ENCODE results near the gene PLEKHF1. TPM values are rescaled to one million over a fixed set of nuclear protein-coding genes. Genes with fewer than 3 reads are reported as not detected.

Gene PLEKHF1
- total and polyA plus RNA-seq, 2 of the 8 experiments (the other 6 are each of a cell fraction or from before 2014, with no cell fraction given): 11.1 to 18.4 TPM

DNA sequence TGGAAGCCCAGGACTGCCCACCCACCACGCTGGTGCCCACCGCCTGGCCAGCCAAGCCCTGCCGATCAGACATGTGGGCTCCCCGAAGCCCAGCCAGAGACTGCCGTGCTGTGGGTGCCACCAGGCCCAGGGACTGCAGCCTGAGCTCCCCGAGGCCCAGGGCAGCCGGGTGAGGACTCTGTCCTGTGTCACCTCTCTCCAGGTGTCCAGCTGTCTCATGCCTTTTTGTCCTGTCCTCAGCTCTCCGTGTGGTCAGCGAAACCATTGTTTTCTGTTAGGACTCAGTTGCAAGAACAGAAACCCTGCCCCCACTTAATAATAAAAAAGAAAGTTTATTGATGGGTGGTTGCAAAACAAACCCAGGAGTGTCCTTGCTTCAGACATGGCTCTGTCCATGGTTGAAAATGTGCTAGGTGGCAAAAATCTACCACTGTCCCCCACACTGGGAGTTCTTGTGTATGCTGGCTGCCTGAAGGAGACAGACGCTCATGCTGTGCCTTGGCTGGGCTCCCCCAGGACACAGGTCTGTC lies 9.9 kb downstream of the PLEKHF1 start:
- no peaks in the 10 kb centered on the region for H3K23me2 ChIP-seq (ENCODE audit: low read depth, low read length)
- H2BK15ac ChIP-seq (ENCODE audit: low read length): no peak overlapping the region
- H3K23ac ChIP-seq (ENCODE audit: insufficient read length): no peak overlapping the region
- H3K4me3 ChIP-seq (ENCODE audit: extremely low read depth in 1 of 4, insufficient read depth in 2 of 4, low read depth in 3 of 4, low read length in 4 of 4): no peak overlapping the region
- peaks cover 0 to 19% of the 10 kb centered on the region in 2 experiments; a peak in 1 of 4 replicates for H3K79me2 ChIP-seq (ENCODE audit: control insufficient read depth in 1 of 2, insufficient read depth in 2 of 2, low read length in 2 of 2)
- H4K20me1 ChIP-seq (replicated peaks in 1 of 2; ENCODE audit: control insufficient read depth in 1 of 2, insufficient read depth in 2 of 2, low read length in 2 of 2): peaks cover 3 to 12% of the 10 kb centered on the region in 2 experiments
- H3K4me1 ChIP-seq (replicated peaks in 1 of 4; ENCODE audit: control insufficient read depth in 3 of 4, insufficient read depth in 4 of 4, low read length in 3 of 4): no peaks in the 10 kb centered on the region; a peak in 1 of 7 replicates
- H2BK20ac ChIP-seq (ENCODE audit: low read length): no peak overlapping the region
- FAIRE-seq (no peak), DNase-seq (ENCODE audit: low read depth in 1 of 2, low spot score in 2 of 2) (no peak)
- 91% methylated on average over 10 of the region's 10 CpGs; no CpG with 5 or more reads in 1 of the 2 experiments for WGBS, 2 experiments (ENCODE audit: extremely low coverage in 1 of 2, insufficient coverage in 1 of 2, insufficient read length in 1 of 2, insufficient replicate concordance in 2 of 2, low coverage in 1 of 2, low lambda C conversion rate in 2 of 2, missing lambda C conversion rate in 1 of 2)
- POLR2A ChIA-PET (ENCODE audit: partially characterized antibody): interaction anchor here (0.5 kb wide), 1 partner anchor 17 kb away, joined by 3 read pairs; no protein-coding TSS in a partner anchor
- no peaks in the 10 kb centered on the region for H3K27me3 ChIP-seq (replicated peaks in 1 of 4; ENCODE audit: control insufficient read depth in 3 of 4, extremely low read depth in 1 of 4, insufficient read depth in 3 of 4, low read length in 3 of 4)
- H3K27ac ChIP-seq (ENCODE audit: low read depth, low read length): no peak overlapping the region
- no peak overlapping the region for H2BK12ac ChIP-seq (ENCODE audit: low read depth, low read length)
- H3K56ac ChIP-seq (replicated peaks; ENCODE audit: insufficient read length, low read depth, low read length): no peak overlapping the region
- H4K5ac ChIP-seq (ENCODE audit: insufficient read length, low read depth, low read length): no peak overlapping the region
- CTCF ChIA-PET (ENCODE audit: partially characterized antibody): interaction anchor here (0.6 to 7.8 kb wide), 2 partner anchors 10 to 65 kb away, joined by 4 to 46 read pairs; no protein-coding TSS in a partner anchor
- no peak overlapping the region for H4K8ac ChIP-seq (ENCODE audit: extremely low read depth, insufficient read depth, low read length)
- H2BK120ac ChIP-seq (replicated peaks; ENCODE audit: low read depth, low read length): no peak overlapping the region
- no peak overlapping the region for H3K18ac ChIP-seq (ENCODE audit: extremely low read depth, low read length)
- no peak overlapping the region for H3K4me2 ChIP-seq (ENCODE audit: insufficient read depth in 1 of 2, low read depth in 2 of 2, low read length in 2 of 2)
- no peak overlapping the region for H3K9ac ChIP-seq (replicated peaks in 1 of 4; ENCODE audit: extremely low read depth in 1 of 4, low read depth in 3 of 4, low read length in 3 of 4)
- H3K36me3 ChIP-seq (ENCODE audit: control insufficient read depth in 2 of 4, insufficient read depth in 4 of 4, low read length in 3 of 4): peaks cover 0 to 16% (median 3%) of the 10 kb centered on the region in 4 experiments; a peak in 5 of 8 replicates
- H3K9me3 ChIP-seq (ENCODE audit: insufficient read depth in 2 of 2, low read depth in 1 of 2, low read length in 1 of 2): no peaks in the 10 kb centered on the region
- H3K14ac ChIP-seq (ENCODE audit: insufficient read length): no peak overlapping the region
- no peak overlapping the region for H2AFZ ChIP-seq (ENCODE audit: low read length)
- H2BK5ac ChIP-seq (ENCODE audit: low read depth, low read length): no peak overlapping the region
- H3K4ac ChIP-seq (replicated peaks; ENCODE audit: insufficient read length, low read depth, low read length): no peak overlapping the region
- peaks cover 8% of the 10 kb centered on the region; the same call in 1 of the 2 replicates for H3K79me1 ChIP-seq (ENCODE audit: low read depth, low read length)
- no peak overlapping the region for H2AK5ac ChIP-seq (ENCODE audit: low read depth, low read length)
- H4K91ac ChIP-seq (replicated peaks; ENCODE audit: insufficient read length, low read length): no peak overlapping the region
- TF ChIP-seq ASH2L (IDR thresholded peaks at IDR 0.05; ENCODE audit: low read length): no peak
- TF ChIP-seq SUZ12 (IDR thresholded peaks at IDR 0.05; ENCODE audit: low read length): no peak
- no peak for TF ChIP-seq HDAC2 (IDR thresholded peaks at IDR 0.05; ENCODE audit: borderline replicate concordance in 1 of 2, low read depth in 2 of 2, low read length in 2 of 2)
- no peak for TF ChIP-seq NANOG (IDR thresholded peaks at IDR 0.05; ENCODE audit: insufficient read depth, low read depth, low read length, poor library complexity, severe bottlenecking)
- no peak for TF ChIP-seq RAD21 (IDR thresholded peaks at IDR 0.05 in 1 of 2, conservative IDR thresholded peaks at IDR 0.05 in 1 of 2; ENCODE audit: low read depth in 2 of 2, low read length in 2 of 2)
- no peak for TF ChIP-seq EZH2 (IDR thresholded peaks at IDR 0.05; ENCODE audit: low read depth, low read length, severe bottlenecking)
- TF ChIP-seq TBP (IDR thresholded peaks at IDR 0.05; ENCODE audit: low read depth, low read length): no peak
- no peak for TF ChIP-seq TEAD4 (IDR thresholded peaks at IDR 0.05; ENCODE audit: low read depth, low read length)
- TF ChIP-seq TCF12 (IDR thresholded peaks at IDR 0.05; ENCODE audit: low read depth, low read length): no peak
- no peak for TF ChIP-seq JUND (IDR thresholded peaks at IDR 0.05; ENCODE audit: low read length)
- TF ChIP-seq RXRA (IDR thresholded peaks at IDR 0.05; ENCODE audit: insufficient read depth, low read depth, low read length): no peak
- TF ChIP-seq SRF (IDR thresholded peaks at IDR 0.05; ENCODE audit: low read depth, low read length): no peak
- no peak for TF ChIP-seq KDM1A (IDR thresholded peaks at IDR 0.05; ENCODE audit: borderline replicate concordance, low read length)

All from H1 (cell line).